H1 (cell line): ENCODE results near the gene SLC25A27. TPM values are rescaled to one million over a fixed set of nuclear protein-coding genes. Genes with fewer than 3 reads are reported as not detected.

Experiments
- CTCF ChIA-PET: fragments of 300-600 bp; sonication (Branson Sonifier 250); formaldehyde crosslinking; loops from one replicate; lab custom pipeline; 2021; ENCODE audit not compliant: partially characterized antibody; lab: Charles Lee
- POLR2A ChIA-PET: fragments of 300-600 bp; sonication (Branson Sonifier 250); formaldehyde crosslinking; loops from one replicate; lab custom pipeline; 2021; ENCODE audit warnings: inconsistent platforms; ENCODE audit not compliant: partially characterized antibody; lab: Charles Lee
- DNase-seq, 2 experiments: peaks; one replicate each; pipeline versions ENCODE4 v3.0.0 to v3.0.0-alpha.2; 2010 to 2022; ENCODE audit warnings: low spot score in 2 of 2, low read depth in 1 of 2, mixed read lengths in 1 of 2
- FAIRE-seq: peaks from 2 replicates; lab custom pipeline; 2011; peaks lifted over from hg19 to GRCh38; lab: Jason Lieb, UNC
- H2AFZ ChIP-seq: 2 replicates; pipeline ENCODE4 v1.8.1; 2012; ENCODE audit warnings: low read length, inconsistent platforms
- H2AK5ac ChIP-seq: 2 replicates; pipeline ENCODE4 v1.6.1; 2013; ENCODE audit warnings: low read depth, low read length
- H2BK120ac ChIP-seq: replicated peaks from 2 replicates; pipeline ENCODE3; 2013; ENCODE audit warnings: low read depth, low read length, inconsistent platforms
- H2BK12ac ChIP-seq: 2 replicates; pipeline ENCODE4 v1.6.1; 2013; ENCODE audit warnings: low read depth, low read length
- H2BK15ac ChIP-seq: 2 replicates; pipeline ENCODE4 v1.6.1; 2013; ENCODE audit warnings: low read length
- H2BK20ac ChIP-seq: 2 replicates; pipeline ENCODE4 v1.6.1; 2013; ENCODE audit warnings: low read length
- H2BK5ac ChIP-seq: 2 replicates; pipeline ENCODE4 v1.6.1; 2013; ENCODE audit warnings: low read depth, low read length
- H3K14ac ChIP-seq: 2 replicates; pipeline ENCODE4 v1.6.1; 2013; ENCODE audit warnings: inconsistent platforms; ENCODE audit not compliant: insufficient read length
- H3K18ac ChIP-seq: 2 replicates; pipeline ENCODE4 v1.6.1; 2013; ENCODE audit warnings: low read length; ENCODE audit errors: extremely low read depth
- H3K23ac ChIP-seq: 2 replicates; pipeline ENCODE4 v1.6.1; 2013; ENCODE audit warnings: inconsistent platforms; ENCODE audit not compliant: insufficient read length
- H3K23me2 ChIP-seq: 2 replicates; pipeline ENCODE4 v1.6.1; 2013; ENCODE audit warnings: low read depth, low read length
- H3K27ac ChIP-seq: 2 replicates; pipeline ENCODE4 v1.6.1; 2011; ENCODE audit warnings: low read depth, low read length, inconsistent platforms
- H3K27me3 ChIP-seq, 4 experiments: replicated peaks in 1 of 4; 1 replicate in 1 of 4; 2 replicates in 3 of 4; pipeline versions ENCODE4 v1.6.1 to v1.8.1; 2011 to 2013; ENCODE audit warnings: low read length in 3 of 4, mild to moderate bottlenecking in 3 of 4, inconsistent platforms in 2 of 4, mixed read lengths in 2 of 4, moderate library complexity in 1 of 4; ENCODE audit not compliant: control insufficient read depth in 3 of 4, insufficient read depth in 3 of 4; ENCODE audit errors: extremely low read depth in 1 of 4
- H3K36me3 ChIP-seq, 4 experiments: 2 replicates each; pipeline versions ENCODE4 v1.6.1 to v1.8.1; 2011 to 2013; ENCODE audit warnings: mild to moderate bottlenecking in 4 of 4, low read length in 3 of 4, moderate library complexity in 2 of 4, control low read depth in 1 of 4, inconsistent platforms in 1 of 4; ENCODE audit not compliant: insufficient read depth in 4 of 4, control insufficient read depth in 2 of 4
- H3K4ac ChIP-seq: replicated peaks from 2 replicates; pipeline ENCODE3; 2013; ENCODE audit warnings: low read length, low read depth, mixed read lengths, inconsistent platforms; ENCODE audit not compliant: insufficient read length
- H3K4me1 ChIP-seq, 4 experiments: replicated peaks in 1 of 4; 1 replicate in 1 of 4; 2 replicates in 3 of 4; pipeline versions ENCODE4 v1.6.1 to v1.8.1; 2011 to 2013; ENCODE audit warnings: low read length in 3 of 4, inconsistent platforms in 2 of 4, mixed read lengths in 1 of 4; ENCODE audit not compliant: insufficient read depth in 4 of 4, control insufficient read depth in 3 of 4
- H3K4me2 ChIP-seq, 2 experiments: 2 replicates each; pipeline versions ENCODE4 v1.6.1 to v1.8.1; 2011 to 2013; ENCODE audit warnings: low read depth in 2 of 2, low read length in 2 of 2, control low read depth in 1 of 2, inconsistent platforms in 1 of 2, mild to moderate bottlenecking in 1 of 2; ENCODE audit not compliant: insufficient read depth in 1 of 2
- H3K4me3 ChIP-seq, 4 experiments: fragments of 200-600, 300-600 bp in 1 of 4; sonication (generic), shearing (Covaris generic), sonication (Bioruptor Twin) in 1 of 4; 2 replicates each; pipeline versions ENCODE4 v1.5.1 to v1.8.1; 2011 to 2016; ENCODE audit warnings: low read length in 4 of 4, low read depth in 3 of 4, control low read depth in 2 of 4, inconsistent platforms in 2 of 4, mild to moderate bottlenecking in 2 of 4, mixed read lengths in 1 of 4, moderate library complexity in 1 of 4; ENCODE audit not compliant: insufficient read depth in 2 of 4; ENCODE audit errors: extremely low read depth in 1 of 4
- H3K56ac ChIP-seq: replicated peaks from 2 replicates; pipeline ENCODE3; 2013; ENCODE audit warnings: low read depth, mild to moderate bottlenecking, mixed read lengths, low read length, inconsistent platforms; ENCODE audit not compliant: insufficient read length
- H3K79me1 ChIP-seq: 2 replicates; pipeline ENCODE4 v1.6.1; 2013; ENCODE audit warnings: low read depth, low read length, control low read depth
- H3K79me2 ChIP-seq, 2 experiments: 2 replicates each; pipeline versions ENCODE4 v1.6.1 to v1.8.1; 2012 to 2013; ENCODE audit warnings: low read length in 2 of 2, mild to moderate bottlenecking in 2 of 2, inconsistent platforms in 1 of 2; ENCODE audit not compliant: insufficient read depth in 2 of 2, control insufficient read depth in 1 of 2
- H3K9ac ChIP-seq, 4 experiments: replicated peaks in 1 of 4; 1 replicate in 1 of 4; 2 replicates in 3 of 4; pipeline versions ENCODE4 v1.6.1 to v1.8.1; 2011 to 2013; ENCODE audit warnings: low read depth in 3 of 4, low read length in 3 of 4, control low read depth in 2 of 4, mild to moderate bottlenecking in 2 of 4, moderate library complexity in 2 of 4, inconsistent platforms in 1 of 4; ENCODE audit errors: extremely low read depth in 1 of 4
- H3K9me3 ChIP-seq, 2 experiments: 2 replicates each; pipeline versions ENCODE4 v1.6.1 to v1.8.1; 2012 to 2013; ENCODE audit warnings: mild to moderate bottlenecking in 2 of 2, moderate library complexity in 2 of 2, control low read depth in 1 of 2, inconsistent platforms in 1 of 2, low read depth in 1 of 2, low read length in 1 of 2, mixed read lengths in 1 of 2; ENCODE audit not compliant: insufficient read depth in 2 of 2
- H4K20me1 ChIP-seq, 2 experiments: replicated peaks in 1 of 2; 2 replicates each; pipeline versions ENCODE3 to v1.8.1; 2011 to 2013; ENCODE audit warnings: inconsistent platforms in 2 of 2, low read length in 2 of 2, mild to moderate bottlenecking in 1 of 2; ENCODE audit not compliant: insufficient read depth in 2 of 2, control insufficient read depth in 1 of 2
- H4K5ac ChIP-seq: 2 replicates; pipeline ENCODE4 v1.6.1; 2013; ENCODE audit warnings: low read length, low read depth, mixed read lengths, inconsistent platforms; ENCODE audit not compliant: insufficient read length
- H4K8ac ChIP-seq: 2 replicates; pipeline ENCODE4 v1.8.0; 2013; ENCODE audit warnings: mild to moderate bottlenecking, moderate library complexity, low read length, inconsistent platforms; ENCODE audit not compliant: insufficient read depth; ENCODE audit errors: extremely low read depth
- H4K91ac ChIP-seq: replicated peaks from 2 replicates; pipeline ENCODE3; 2013; ENCODE audit warnings: low read length, mixed read lengths, inconsistent platforms; ENCODE audit not compliant: insufficient read length
- BACH1 ChIP-seq: IDR thresholded peaks from 2 replicates; pipeline ENCODE4 v1.6.1; 2012; ENCODE audit warnings: low read length, improper control_type of control experiment
- CEBPB ChIP-seq: IDR thresholded peaks from 2 replicates; pipeline ENCODE4 v1.6.1; 2012; ENCODE audit warnings: low read depth, low read length
- CHD2 ChIP-seq: IDR thresholded peaks from 2 replicates; pipeline ENCODE4 v1.6.1; 2012; ENCODE audit warnings: low read length, improper control_type of control experiment
- CREB1 ChIP-seq: IDR thresholded peaks from 2 replicates; pipeline ENCODE4 v1.6.1; 2012; ENCODE audit warnings: inconsistent platforms
- EGR1 ChIP-seq: IDR thresholded peaks from 2 replicates; pipeline ENCODE4 v1.6.1; 2011; ENCODE audit warnings: low read depth, low read length, borderline replicate concordance
- FOSL1 ChIP-seq: IDR thresholded peaks from 2 replicates; pipeline ENCODE4 v1.6.1; 2011; ENCODE audit warnings: mild to moderate bottlenecking, low read depth, low read length, moderate library complexity; ENCODE audit not compliant: insufficient read depth
- HDAC2 ChIP-seq, 2 experiments: fragments of 300-600 bp in 1 of 2; sonication (generic) in 1 of 2; IDR thresholded peaks; 2 replicates each; pipeline ENCODE4 v1.6.1; 2011 to 2012; ENCODE audit warnings: low read depth in 2 of 2, low read length in 2 of 2, mild to moderate bottlenecking in 2 of 2, moderate library complexity in 2 of 2, borderline replicate concordance in 1 of 2, inconsistent platforms in 1 of 2
- KDM4A ChIP-seq: IDR thresholded peaks from one replicate; pipeline ENCODE4 v1.7.1; 2012; ENCODE audit warnings: low read depth, mild to moderate bottlenecking, moderate library complexity, low read length, inconsistent platforms; ENCODE audit not compliant: severe bottlenecking
- MAX ChIP-seq: IDR thresholded peaks from 2 replicates; pipeline ENCODE4 v1.6.1; 2012; ENCODE audit warnings: inconsistent platforms
- RFX5 ChIP-seq: IDR thresholded peaks from 2 replicates; pipeline ENCODE4 v1.6.1; 2011; ENCODE audit warnings: low read depth, low read length, improper control_type of control experiment, borderline replicate concordance
- RXRA ChIP-seq: IDR thresholded peaks from 2 replicates; pipeline ENCODE4 v1.6.1; 2011; ENCODE audit warnings: low read depth, mild to moderate bottlenecking, low read length, moderate library complexity; ENCODE audit not compliant: insufficient read depth
- SAP30 ChIP-seq: fragments of 300-600 bp; sonication (generic); IDR thresholded peaks from 2 replicates; pipeline ENCODE4 v1.7.1; 2012; ENCODE audit warnings: low read length, moderate library complexity, mild to moderate bottlenecking, inconsistent platforms; ENCODE audit not compliant: insufficient read depth, insufficient replicate concordance
- SIX5 ChIP-seq: IDR thresholded peaks from 2 replicates; pipeline ENCODE4 v1.6.1; 2011; ENCODE audit warnings: mild to moderate bottlenecking, low read depth, low read length
- TAF1 ChIP-seq: IDR thresholded peaks from 2 replicates; pipeline ENCODE4 v1.6.1; 2011; ENCODE audit warnings: mild to moderate bottlenecking, low read depth, low read length
- TAF7 ChIP-seq: optimal IDR thresholded peaks from 2 replicates; pipeline ENCODE3; 2011; ENCODE audit warnings: low read depth, mild to moderate bottlenecking, inconsistent platforms, low read length, moderate library complexity, borderline replicate concordance
- WGBS, 2 experiments: shearing (Covaris generic) in 1 of 2; methylation state at CpG; one replicate each; pipeline versions ENCODE4 v1.1.6 to v1.1.7; 2013 to 2015; ENCODE audit warnings: low lambda C conversion rate in 2 of 2, mixed read lengths in 2 of 2, inconsistent platforms in 1 of 2, low coverage in 1 of 2, missing lambda C conversion rate in 1 of 2; ENCODE audit not compliant: insufficient replicate concordance in 2 of 2, insufficient coverage in 1 of 2, insufficient read length in 1 of 2; ENCODE audit errors: extremely low coverage in 1 of 2, missing lambda C conversion rate in 1 of 2; 5-methylcytosine and 5-hydroxymethylcytosine counted together
- polyA plus RNA-seq, 7 experiments: library from polyadenylated mRNA; depleted of rRNA in 3 of 7; stranded (reverse) in 5 of 7; unstranded in 2 of 7; fragments of >200 nt in 5 of 7; fragments of 200-250 nt in 2 of 7; gene quantifications; 1 replicate in 5 of 7; 2 replicates in 1 of 7; 4 replicates in 1 of 7; pipeline versions ENCODE4 v1.2.1 to v1.2.3, GENCODE V29; 2011 to 2013; ENCODE audit warnings: missing spikeins in 2 of 7, mixed read lengths in 2 of 7
- total RNA-seq: library from RNA; stranded (reverse); fragmentation: NEBNext Ultra II Directional; extraction: Animal tissue kit (Norgen Biotek cat#: 25700); gene quantifications from 2 replicates; pipeline ENCODE4 v1.2.1, GENCODE V29; 2021

The SLC25A27 gene
- total and polyA plus RNA-seq, 2 of the 8 experiments (the other 6 are each of a cell fraction or from before 2014, with no cell fraction given): 7.3 to 8.4 TPM

- Histone ChIP-seq H3K4me3 (no peak overlapping the region), H3K56ac (no peak overlapping the region), H2BK20ac (no peak overlapping the region), H4K20me1 (no peaks in the 10 kb centered on the region), H3K79me2 (no peaks in the 10 kb centered on the region), H3K23ac (no peak overlapping the region), H4K8ac (no peak overlapping the region), H3K14ac (no peak overlapping the region), H3K27me3 (no peaks in the 10 kb centered on the region), H3K4ac (no peak overlapping the region), H4K91ac (no peak overlapping the region), H4K5ac (no peak overlapping the region), H3K23me2 (peaks cover 1% of the 10 kb centered on the region; the same call in 1 of the 2 replicates), H3K9me3 (no peaks in the 10 kb centered on the region), H2BK5ac (no peak overlapping the region), H3K4me1 (no peaks in the 10 kb centered on the region), H2BK120ac (no peak overlapping the region), H2BK15ac (no peak overlapping the region), H3K18ac (no peak overlapping the region), H3K27ac (no peak overlapping the region), H3K36me3 (no peaks in the 10 kb centered on the region; a peak in 1 of 8 replicates), H3K79me1 (no peaks in the 10 kb centered on the region), H3K9ac (no peak overlapping the region), H2AK5ac (no peak overlapping the region), H2AFZ (no peak overlapping the region), H2BK12ac (no peak overlapping the region), H3K4me2 (no peak overlapping the region)
- WGBS, 2 experiments: 96% methylated on average over 2 of the region's 2 CpGs; no CpG with 5 or more reads in 1 of the 2 experiments
- ChIA-PET POLR2A (interaction anchor here (1.1 kb wide), 1 partner anchor 236 kb away, joined by 3 read pairs; no protein-coding TSS in a partner anchor), CTCF (interaction anchor here (2.3 kb wide), 1 partner anchor 16 kb away, joined by 7 read pairs; no protein-coding TSS in a partner anchor)
- DNase-seq (no peak), FAIRE-seq (no peak)
- TF ChIP-seq EGR1 (no peak), BACH1 (no peak), TAF7 (no peak), CREB1 (no peak), FOSL1 (no peak), CHD2 (no peak), TAF1 (no peak), CEBPB (no peak), RXRA (no peak), MAX (no peak), HDAC2 (IDR thresholded peaks at IDR 0.05; ENCODE audit: borderline replicate concordance in 1 of 2, low read depth in 2 of 2, low read length in 2 of 2) (no peak), SAP30 (no peak), SIX5 (no peak), KDM4A (no peak), RFX5 (no peak)
Observed at GRCh38 chr6:46661483-46661882, 8.7 kb downstream of the SLC25A27 start.
